Smooth muscle cell (in vitro differentiated cells): Measurements from ENCODE around the gene SPAG6. TPM values are rescaled to one million over a fixed set of nuclear protein-coding genes. Genes with fewer than 3 reads are reported as not detected.
A peak's percentile ranks its signal among the peaks of the same experiment; 100 is the strongest.

Experiments
- DNase-seq: peaks from one replicate; lab custom pipeline; 2025; ENCODE audit not compliant: unreplicated experiment; lab: John Stamatoyannopoulos, UW
- H2AFZ ChIP-seq: fragments of 200-600 bp; sonication (generic); 2 replicates; pipeline ENCODE4 v1.6.0; 2016; ENCODE audit warnings: antibody characterized with exemption, low read depth, mild to moderate bottlenecking
- H3F3A ChIP-seq: fragments of 200-600 bp; sonication (generic); 2 replicates; pipeline ENCODE4 v1.6.0; 2017; ENCODE audit warnings: antibody characterized with exemption, low read depth
- H3K27ac ChIP-seq: fragments of 200-600 bp; sonication (generic); 2 replicates; pipeline ENCODE4 v1.5.1; 2016; ENCODE audit warnings: low read depth, mild to moderate bottlenecking
- H3K27me3 ChIP-seq: fragments of 200-600 bp; sonication (generic); 2 replicates; pipeline ENCODE4 v1.6.1; 2016; ENCODE audit warnings: low read depth, mild to moderate bottlenecking
- H3K36me3 ChIP-seq: fragments of 200-600 bp; sonication (generic); 2 replicates; pipeline ENCODE4 v1.5.1; 2016; ENCODE audit warnings: low read depth
- H3K4me1 ChIP-seq: fragments of 200-600 bp; sonication (generic); 2 replicates; pipeline ENCODE4 v1.5.1; 2016; ENCODE audit warnings: low read depth
- H3K4me2 ChIP-seq: fragments of 200-600 bp; sonication (generic); 2 replicates; pipeline ENCODE4 v1.6.0; 2016; ENCODE audit warnings: mild to moderate bottlenecking
- H3K4me3 ChIP-seq: fragments of 200-600 bp; sonication (generic); 2 replicates; pipeline ENCODE4 v1.5.1; 2016; ENCODE audit warnings: mild to moderate bottlenecking
- H3K79me2 ChIP-seq: fragments of 200-600 bp; sonication (generic); 2 replicates; pipeline ENCODE4 v1.6.0; 2016; ENCODE audit warnings: low read depth, mild to moderate bottlenecking
- H3K9ac ChIP-seq: fragments of 200-600 bp; sonication (generic); 2 replicates; pipeline ENCODE4 v1.6.0; 2016; ENCODE audit warnings: low read depth
- H3K9me3 ChIP-seq: fragments of 200-600 bp; sonication (generic); replicated peaks from 2 replicates; pipeline ENCODE4 v1.5.1; 2016; ENCODE audit warnings: low read depth
- H4K20me1 ChIP-seq: fragments of 200-600 bp; sonication (generic); 2 replicates; pipeline ENCODE4 v1.6.0; 2016; ENCODE audit warnings: low read depth
- CTCF ChIP-seq: fragments of 200-600 bp; sonication (generic); IDR thresholded peaks from 2 replicates; pipeline ENCODE4 v1.5.1; 2017; ENCODE audit warnings: borderline replicate concordance, mild to moderate bottlenecking, antibody characterized with exemption; ENCODE audit not compliant: insufficient read depth, poor library complexity, severe bottlenecking
- WGBS: methylation state at CpG from one replicate; pipeline ENCODE4 v1.1.7; 2016; ENCODE audit warnings: low lambda C conversion rate; 5-methylcytosine and 5-hydroxymethylcytosine counted together
- polyA plus RNA-seq: library from polyadenylated mRNA; unstranded; fragments of >200 nt; fragmentation: Nextera tagmentation; extraction: Ambion mirVana; gene quantifications from 2 replicates; pipeline ENCODE4 v1.2.1, GENCODE V29; 2016
- total RNA-seq: library from RNA; depleted of rRNA; stranded (reverse); fragments of >200 nt; gene quantifications from 2 replicates; pipeline ENCODE4 v1.2.3, GENCODE V29; 2014

The SPAG6 gene
- total and polyA plus RNA-seq, 2 experiments from 2014 or later, result 0.61 TPM; not detected in 1

- DNase-seq, result no peak
- peaks cover 11% of the 10 kb centered on the region for H3K4me1 ChIP-seq
- 24% methylated on average over 3 of the region's 3 CpGs for WGBS
- H3K27ac ChIP-seq, result no peak overlapping the region
- peaks cover 3% of the 10 kb centered on the region for H3F3A ChIP-seq
- no peak overlapping the region for H3K9ac ChIP-seq
- no peaks in the 10 kb centered on the region for H4K20me1 ChIP-seq
- no peaks in the 10 kb centered on the region for H3K36me3 ChIP-seq
- no peak overlapping the region for H3K4me2 ChIP-seq
- peaks cover 90% of the 10 kb centered on the region for H3K27me3 ChIP-seq
- H3K79me2 ChIP-seq, result no peaks in the 10 kb centered on the region
- TF ChIP-seq CTCF, result no peak
- no peak overlapping the region for H3K4me3 ChIP-seq
- H2AFZ ChIP-seq, result no peak overlapping the region
- no peaks in the 10 kb centered on the region for H3K9me3 ChIP-seq
Measured at GRCh38 chr10:22342421-22342820, 2.9 kb upstream of the SPAG6 start.

GRCh38 chr10:22343731-22344130 lies 1.6 kb upstream of the SPAG6 start:
- Histone ChIP-seq H3K27me3 (peaks cover 90% of the 10 kb centered on the region), H2AFZ (no peak overlapping the region)
- TF ChIP-seq CTCF, result no peak

GRCh38 chr10:22344249-22344648 lies 1.0 kb upstream of the SPAG6 start:
- H3F3A ChIP-seq, result peaks cover 3% of the 10 kb centered on the region
- H3K4me1 ChIP-seq, result peaks cover 11% of the 10 kb centered on the region
- H3K27me3 ChIP-seq, result peaks cover 90% of the 10 kb centered on the region
- no peak overlapping the region for H2AFZ ChIP-seq
- no peaks in the 10 kb centered on the region for H3K9me3 ChIP-seq
- no peaks in the 10 kb centered on the region for H3K36me3 ChIP-seq
- H3K4me3 ChIP-seq, result no peak overlapping the region
- no peak overlapping the region for H3K4me2 ChIP-seq
- H3K9ac ChIP-seq, result no peak overlapping the region
- no peak overlapping the region for H3K27ac ChIP-seq
- 58% methylated on average over 1 of the region's 1 CpG for WGBS
- no peaks in the 10 kb centered on the region for H4K20me1 ChIP-seq
- H3K79me2 ChIP-seq, result no peaks in the 10 kb centered on the region
- no peak for DNase-seq
- TF ChIP-seq CTCF, result no peak

More at GRCh38 chr10:22343731-22344130, 1.6 kb upstream of the SPAG6 start:
- DNase-seq, result no peak
- peaks cover 3% of the 10 kb centered on the region for H3F3A ChIP-seq
- 20% methylated on average over 3 of the region's 3 CpGs for WGBS
- H3K9me3 ChIP-seq, result no peaks in the 10 kb centered on the region
- H3K4me3 ChIP-seq, result no peak overlapping the region
- H3K4me2 ChIP-seq, result no peak overlapping the region
- no peak overlapping the region for H3K27ac ChIP-seq
- no peaks in the 10 kb centered on the region for H3K36me3 ChIP-seq
- H4K20me1 ChIP-seq, result no peaks in the 10 kb centered on the region
- H3K9ac ChIP-seq, result no peak overlapping the region
- peaks cover 11% of the 10 kb centered on the region for H3K4me1 ChIP-seq
- H3K79me2 ChIP-seq, result no peaks in the 10 kb centered on the region

GRCh38 chr10:22344781-22345300 lies 455 bp upstream of the SPAG6 start:
- Histone ChIP-seq H3K27ac (no peak overlapping the region), H3F3A (peaks cover 3% of the 10 kb centered on the region), H3K79me2 (no peaks in the 10 kb centered on the region), H3K4me3 (peak overlapping the region; percentile 33), H3K4me1 (peaks cover 8% of the 10 kb centered on the region), H4K20me1 (no peaks in the 10 kb centered on the region), H3K9ac (no peak overlapping the region), H2AFZ (no peak overlapping the region), H3K9me3 (no peaks in the 10 kb centered on the region), H3K4me2 (peak overlapping the region; percentile 70), H3K36me3 (no peaks in the 10 kb centered on the region), H3K27me3 (peaks cover 90% of the 10 kb centered on the region)
- no peak for TF ChIP-seq CTCF
- no peak for DNase-seq
- WGBS, result 10% methylated on average over 25 of the region's 26 CpGs
